Measurements from ENCODE around the gene FHIT.

The FHIT gene

GRCh38 chr3:59886790-59887189 is 1364.5 kb downstream of the FHIT start:
- DNase-seq = no peak

GRCh38 chr3:59885899-59886400 is 1365.3 kb downstream of the FHIT start:
- DNase-seq = no peak

- no peak for DNase-seq
Observed at GRCh38 chr3:59885101-59885500, 1366.2 kb downstream of the FHIT start.

GRCh38 chr3:59884409-59884808 is 1366.8 kb downstream of the FHIT start:
- no peak for DNase-seq

- no peak for DNase-seq
Observed at GRCh38 chr3:59882746-59883145, 1368.5 kb downstream of the FHIT start.

- DNase-seq = no peak
Observed at GRCh38 chr3:59880717-59881116, 1370.5 kb downstream of the FHIT start.

- DNase-seq = no peak
Observed at GRCh38 chr3:59879031-59879581, 1372.1 kb downstream of the FHIT start.

- no peak for DNase-seq
Observed at GRCh38 chr3:59878038-59878427, 1373.2 kb downstream of the FHIT start.

- DNase-seq = no peak
Observed at GRCh38 chr3:59877263-59878037, 1373.8 kb downstream of the FHIT start.

- no peak for DNase-seq
Observed at GRCh38 chr3:59876533-59877062, 1374.7 kb downstream of the FHIT start.

GRCh38 chr3:59873576-59874230 is 1377.5 kb downstream of the FHIT start:
- no peak for DNase-seq

- no peak for DNase-seq
Observed at GRCh38 chr3:59872128-59872527, 1379.1 kb downstream of the FHIT start.

GRCh38 chr3:59867185-59868002 is 1383.9 kb downstream of the FHIT start:
- DNase-seq = peak in 1 of 5 donors; percentile 39

GRCh38 chr3:59866076-59866475 is 1385.2 kb downstream of the FHIT start:
- no peak for DNase-seq

GRCh38 chr3:59865351-59865750 is 1385.9 kb downstream of the FHIT start:
- no peak for DNase-seq

GRCh38 chr3:59862686-59863085 is 1388.6 kb downstream of the FHIT start:
- DNase-seq = no peak

GRCh38 chr3:59857589-59858346 is 1393.5 kb downstream of the FHIT start:
- peak; percentile 26 to 77 (median 56) for DNase-seq

- DNase-seq = no peak
Observed at GRCh38 chr3:59856934-59857460, 1394.3 kb downstream of the FHIT start.

GRCh38 chr3:59854061-59854709 is 1397.1 kb downstream of the FHIT start:
- no peak for DNase-seq

GRCh38 chr3:59850417-59850816 is 1400.8 kb downstream of the FHIT start:
- no peak for DNase-seq

- DNase-seq = no peak
Observed at GRCh38 chr3:59845386-59845785, 1405.9 kb downstream of the FHIT start.

All from T-helper 1 cell (primary cell).